Prostate gland (tissue), 2 donors: ENCODE data around the gene TRPM4.

Experiments used
- POLR2A ChIP-seq: fragments of 450-650 bp; IDR thresholded peaks from one replicate; pipeline ENCODE4 v1.6.1; 2016; ENCODE audit warnings: antibody characterized with exemption, mild to moderate bottlenecking
- POLR2AphosphoS5 ChIP-seq: sonication (generic); formaldehyde crosslinking; IDR thresholded peaks from one replicate; pipeline ENCODE4 v1.6.1; 2017; ENCODE audit warnings: antibody characterized with exemption
- TF ChIP-seq, protein P1 (sequence below), 4 experiments: fragments of 200-600 bp in 2 of 4; fragments of 450-650 bp in 2 of 4; sonication (generic) in 2 of 4; IDR thresholded peaks; 1 replicate in 3 of 4; 2 replicates in 1 of 4; pipeline ENCODE4 v1.5.1; 2016 to 2019; ENCODE audit warnings: antibody characterized with exemption in 4 of 4, mild to moderate bottlenecking in 2 of 4, moderate library complexity in 2 of 4

GRCh38 chr19:49229416-49229815 is 71.8 kb downstream of the TRPM4 start:
- TF ChIP-seq, protein P1, sequence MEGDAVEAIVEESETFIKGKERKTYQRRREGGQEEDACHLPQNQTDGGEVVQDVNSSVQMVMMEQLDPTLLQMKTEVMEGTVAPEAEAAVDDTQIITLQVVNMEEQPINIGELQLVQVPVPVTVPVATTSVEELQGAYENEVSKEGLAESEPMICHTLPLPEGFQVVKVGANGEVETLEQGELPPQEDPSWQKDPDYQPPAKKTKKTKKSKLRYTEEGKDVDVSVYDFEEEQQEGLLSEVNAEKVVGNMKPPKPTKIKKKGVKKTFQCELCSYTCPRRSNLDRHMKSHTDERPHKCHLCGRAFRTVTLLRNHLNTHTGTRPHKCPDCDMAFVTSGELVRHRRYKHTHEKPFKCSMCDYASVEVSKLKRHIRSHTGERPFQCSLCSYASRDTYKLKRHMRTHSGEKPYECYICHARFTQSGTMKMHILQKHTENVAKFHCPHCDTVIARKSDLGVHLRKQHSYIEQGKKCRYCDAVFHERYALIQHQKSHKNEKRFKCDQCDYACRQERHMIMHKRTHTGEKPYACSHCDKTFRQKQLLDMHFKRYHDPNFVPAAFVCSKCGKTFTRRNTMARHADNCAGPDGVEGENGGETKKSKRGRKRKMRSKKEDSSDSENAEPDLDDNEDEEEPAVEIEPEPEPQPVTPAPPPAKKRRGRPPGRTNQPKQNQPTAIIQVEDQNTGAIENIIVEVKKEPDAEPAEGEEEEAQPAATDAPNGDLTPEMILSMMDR (IDR thresholded peaks at IDR 0.05), result no peak
- no peak for TF ChIP-seq POLR2A
- TF ChIP-seq POLR2AphosphoS5, result no peak
